Trophoblast cell (in vitro differentiated cells and primary cell): ENCODE measurements around the gene AK3.

Experiments
- DNase-seq, 2 donors: peaks; one replicate each; pipeline ENCODE4 v3.0.0-alpha.2; 2016
- H2AFZ ChIP-seq: 2 replicates; pipeline ENCODE4 v1.6.1; 2013; ENCODE audit warnings: low read length, moderate library complexity, mild to moderate bottlenecking; ENCODE audit not compliant: insufficient read depth, poor library complexity
- H2AK5ac ChIP-seq: 2 replicates; pipeline ENCODE4 v1.6.1; 2013; ENCODE audit warnings: mild to moderate bottlenecking, low read length
- H2BK120ac ChIP-seq: 2 replicates; pipeline ENCODE4 v1.6.1; 2013; ENCODE audit warnings: low read length, mild to moderate bottlenecking, moderate library complexity; ENCODE audit not compliant: insufficient read depth, poor library complexity
- H2BK12ac ChIP-seq: 2 replicates; pipeline ENCODE4 v1.6.1; 2013; ENCODE audit warnings: mild to moderate bottlenecking, low read length, moderate library complexity
- H2BK5ac ChIP-seq: 2 replicates; pipeline ENCODE4 v1.6.1; 2013; ENCODE audit warnings: low read length, low read depth, moderate library complexity, mild to moderate bottlenecking; ENCODE audit not compliant: poor library complexity
- H3K14ac ChIP-seq: 2 replicates; pipeline ENCODE4 v1.6.1; 2013; ENCODE audit warnings: mild to moderate bottlenecking, low read length
- H3K18ac ChIP-seq: 2 replicates; pipeline ENCODE4 v1.6.1; 2013; ENCODE audit warnings: mild to moderate bottlenecking, low read length
- H3K23ac ChIP-seq: 2 replicates; pipeline ENCODE4 v1.6.1; 2013; ENCODE audit warnings: low read length
- H3K27ac ChIP-seq: 2 replicates; pipeline ENCODE4 v1.5.1; 2013; ENCODE audit warnings: low read depth, mild to moderate bottlenecking, inconsistent platforms, low read length, moderate library complexity
- H3K27me3 ChIP-seq: 2 replicates; pipeline ENCODE4 v1.6.1; 2013; ENCODE audit warnings: inconsistent platforms, mild to moderate bottlenecking, low read length, moderate library complexity; ENCODE audit not compliant: insufficient read depth
- H3K36me3 ChIP-seq, 2 experiments: 1 replicate in 1 of 2; 2 replicates in 1 of 2; pipeline ENCODE4 v1.6.1; 2013; ENCODE audit warnings: low read length in 2 of 2, mild to moderate bottlenecking in 2 of 2, moderate library complexity in 1 of 2; ENCODE audit not compliant: insufficient read depth in 2 of 2, control insufficient read depth in 1 of 2
- H3K4ac ChIP-seq: 2 replicates; pipeline ENCODE4 v1.6.1; 2013; ENCODE audit warnings: low read depth, mild to moderate bottlenecking, low read length, moderate library complexity
- H3K4me1 ChIP-seq, 2 experiments: 1 replicate in 1 of 2; 2 replicates in 1 of 2; pipeline ENCODE4 v1.6.1; 2013; ENCODE audit warnings: low read length in 2 of 2, mild to moderate bottlenecking in 2 of 2, moderate library complexity in 1 of 2; ENCODE audit not compliant: insufficient read depth in 2 of 2, control insufficient read depth in 1 of 2
- H3K4me2 ChIP-seq: 2 replicates; pipeline ENCODE4 v1.6.1; 2013; ENCODE audit warnings: inconsistent platforms, mild to moderate bottlenecking, low read length, moderate library complexity
- H3K4me3 ChIP-seq: 2 replicates; pipeline ENCODE4 v1.5.1; 2013; ENCODE audit warnings: mild to moderate bottlenecking, low read depth, low read length, inconsistent platforms
- H3K79me1 ChIP-seq: one replicate; pipeline ENCODE4 v1.6.1; 2013; ENCODE audit warnings: low read length
- H3K79me2 ChIP-seq: 2 replicates; pipeline ENCODE4 v1.6.1; 2013; ENCODE audit warnings: low read length, mild to moderate bottlenecking; ENCODE audit not compliant: control insufficient read depth, insufficient read depth, poor library complexity
- H3K9ac ChIP-seq: 2 replicates; pipeline ENCODE4 v1.6.1; 2013; ENCODE audit warnings: mild to moderate bottlenecking, low read length
- H3K9me3 ChIP-seq: 2 replicates; pipeline ENCODE4 v1.6.1; 2013; ENCODE audit warnings: low read depth, mild to moderate bottlenecking, control low read depth, inconsistent platforms, low read length; ENCODE audit not compliant: insufficient read depth
- H4K12ac ChIP-seq: 2 replicates; pipeline ENCODE4 v1.6.1; 2013; ENCODE audit warnings: low read depth, mild to moderate bottlenecking, low read length, moderate library complexity
- H4K8ac ChIP-seq: 2 replicates; pipeline ENCODE4 v1.6.1; 2013; ENCODE audit warnings: low read depth, mild to moderate bottlenecking, low read length, moderate library complexity
- H4K91ac ChIP-seq: one replicate; pipeline ENCODE4 v1.6.1; 2013; ENCODE audit warnings: low read depth, mild to moderate bottlenecking, low read length, moderate library complexity
- WGBS: extraction: QIAGEN DNeasy Blood & Tissue Kit; methylation state at CpG from one replicate; pipeline ENCODE4 v1.1.7; 2013; ENCODE audit warnings: missing lambda C conversion rate; ENCODE audit not compliant: insufficient read length, insufficient coverage; ENCODE audit errors: extremely low coverage; 5-methylcytosine and 5-hydroxymethylcytosine counted together

AK3 gene

GRCh38 chr9:4670591-4670990 lies 70.4 kb downstream of the AK3 start:
- DNase-seq = no peak
- H3K9ac ChIP-seq = no peak overlapping the region
- H3K18ac ChIP-seq = no peak overlapping the region
- H2BK120ac ChIP-seq = no peak overlapping the region
- WGBS = no CpG with 5 or more reads among the region's 3 CpGs
- no peak overlapping the region for H2AFZ ChIP-seq
- no peaks in the 10 kb centered on the region for H3K4me1 ChIP-seq
- H2AK5ac ChIP-seq = no peak overlapping the region
- H3K9me3 ChIP-seq = no peaks in the 10 kb centered on the region
- H4K12ac ChIP-seq = no peak overlapping the region
- no peak overlapping the region for H3K4me3 ChIP-seq
- no peak overlapping the region for H2BK5ac ChIP-seq
- H3K79me2 ChIP-seq = peaks cover 1% of the 10 kb centered on the region
- no peak overlapping the region for H3K14ac ChIP-seq
- no peak overlapping the region for H4K8ac ChIP-seq
- no peaks in the 10 kb centered on the region for H3K27me3 ChIP-seq
- no peak overlapping the region for H3K27ac ChIP-seq
- no peak overlapping the region for H3K23ac ChIP-seq
- H3K4me2 ChIP-seq = no peak overlapping the region
- no peak overlapping the region for H4K91ac ChIP-seq
- H3K4ac ChIP-seq = no peak overlapping the region
- H3K79me1 ChIP-seq = no peaks in the 10 kb centered on the region
- no peak overlapping the region for H2BK12ac ChIP-seq
- no peaks in the 10 kb centered on the region for H3K36me3 ChIP-seq

GRCh38 chr9:4669890-4670289 lies 71.1 kb downstream of the AK3 start:
- H4K8ac ChIP-seq = no peak overlapping the region
- H3K27ac ChIP-seq = no peak overlapping the region
- H4K12ac ChIP-seq = no peak overlapping the region
- H2BK12ac ChIP-seq = no peak overlapping the region
- no peaks in the 10 kb centered on the region for H3K79me1 ChIP-seq
- DNase-seq = no peak
- no peak overlapping the region for H3K4me3 ChIP-seq
- no peak overlapping the region for H2AFZ ChIP-seq
- H4K91ac ChIP-seq = no peak overlapping the region
- H3K36me3 ChIP-seq = no peaks in the 10 kb centered on the region
- H3K27me3 ChIP-seq = no peaks in the 10 kb centered on the region
- no peak overlapping the region for H3K18ac ChIP-seq
- no peak overlapping the region for H3K9ac ChIP-seq
- H3K23ac ChIP-seq = no peak overlapping the region
- H3K79me2 ChIP-seq = peaks cover 1% of the 10 kb centered on the region
- H3K4me2 ChIP-seq = no peak overlapping the region
- no peak overlapping the region for H3K4ac ChIP-seq
- H3K9me3 ChIP-seq = no peaks in the 10 kb centered on the region
- H2BK120ac ChIP-seq = no peak overlapping the region
- H2AK5ac ChIP-seq = no peak overlapping the region
- no peak overlapping the region for H3K14ac ChIP-seq
- H2BK5ac ChIP-seq = no peak overlapping the region
- no peaks in the 10 kb centered on the region for H3K4me1 ChIP-seq

DNA sequence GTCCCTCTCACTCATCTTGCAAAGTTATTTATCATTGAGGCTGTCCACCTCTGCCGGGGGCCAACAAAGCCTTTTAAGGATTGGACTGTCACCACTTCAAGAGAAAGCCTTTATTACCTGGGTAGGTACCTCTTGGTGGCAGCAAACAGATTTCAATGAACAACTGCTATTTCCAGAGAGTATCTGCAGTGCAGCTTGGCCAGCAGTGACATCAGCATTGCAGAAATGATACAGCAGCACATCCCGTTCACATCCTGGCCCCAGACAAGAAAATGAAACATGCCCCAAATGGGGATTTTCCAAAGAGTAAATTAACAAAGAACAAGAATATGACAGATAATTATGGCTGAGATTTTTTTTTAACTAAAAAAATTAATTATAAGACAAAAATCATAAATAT lies 72.4 kb downstream of the AK3 start:
- no peak overlapping the region for H3K9ac ChIP-seq
- H3K9me3 ChIP-seq = no peaks in the 10 kb centered on the region
- no peak overlapping the region for H4K91ac ChIP-seq
- no peak overlapping the region for H2BK12ac ChIP-seq
- H3K4ac ChIP-seq = no peak overlapping the region
- H3K14ac ChIP-seq = no peak overlapping the region
- no peak overlapping the region for H2BK120ac ChIP-seq
- no peak overlapping the region for H2BK5ac ChIP-seq
- H3K27ac ChIP-seq = no peak overlapping the region
- H3K4me2 ChIP-seq = no peak overlapping the region
- H3K79me2 ChIP-seq = peaks cover 1% of the 10 kb centered on the region
- no peaks in the 10 kb centered on the region for H3K36me3 ChIP-seq
- no peak overlapping the region for H3K23ac ChIP-seq
- no peak overlapping the region for H2AFZ ChIP-seq
- no peak for DNase-seq
- no peak overlapping the region for H3K4me3 ChIP-seq
- H3K79me1 ChIP-seq = no peaks in the 10 kb centered on the region
- no peak overlapping the region for H2AK5ac ChIP-seq
- H4K12ac ChIP-seq = no peak overlapping the region
- no CpG with 5 or more reads among the region's 2 CpGs for WGBS
- H3K27me3 ChIP-seq = no peaks in the 10 kb centered on the region
- H3K18ac ChIP-seq = no peak overlapping the region
- H3K4me1 ChIP-seq = no peaks in the 10 kb centered on the region
- H4K8ac ChIP-seq = no peak overlapping the region

DNA sequence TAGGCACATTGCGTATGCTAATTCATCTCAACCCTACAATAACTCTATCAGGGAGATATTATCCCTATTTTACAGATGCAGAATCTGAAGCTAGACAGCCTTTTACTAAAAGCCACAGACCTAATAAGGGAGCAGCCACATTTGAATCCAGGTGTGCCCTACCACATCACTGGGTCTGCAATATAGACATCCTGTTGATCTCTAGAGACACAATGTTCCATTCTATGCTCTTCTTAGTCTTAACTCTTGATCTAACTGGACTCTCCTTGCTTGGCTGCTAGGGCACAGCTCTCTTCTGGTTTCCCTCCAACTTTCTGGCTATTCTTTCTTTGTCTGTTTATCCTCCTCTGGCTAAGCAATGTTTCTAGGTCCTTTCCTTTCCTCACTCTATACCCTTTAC lies 73.3 kb downstream of the AK3 start:
- Histone ChIP-seq H3K9ac (no peak overlapping the region), H3K18ac (no peak overlapping the region), H3K79me1 (no peaks in the 10 kb centered on the region), H3K36me3 (no peaks in the 10 kb centered on the region), H3K79me2 (peaks cover 1% of the 10 kb centered on the region), H2BK12ac (no peak overlapping the region), H3K4me2 (no peak overlapping the region), H4K8ac (no peak overlapping the region), H3K4ac (no peak overlapping the region), H3K4me3 (no peak overlapping the region), H2BK120ac (no peak overlapping the region), H2AK5ac (no peak overlapping the region), H3K14ac (no peak overlapping the region), H2BK5ac (no peak overlapping the region), H4K91ac (no peak overlapping the region), H3K27ac (no peak overlapping the region), H3K23ac (no peak overlapping the region), H3K4me1 (peaks cover 5 to 6% of the 10 kb centered on the region in 2 experiments), H4K12ac (no peak overlapping the region), H3K9me3 (no peaks in the 10 kb centered on the region), H3K27me3 (no peaks in the 10 kb centered on the region), H2AFZ (no peak overlapping the region)
- no peak for DNase-seq
- WGBS = no CpG with 5 or more reads among the region's 1 CpG
